ENCODE measurements around the gene SV2C. TPM values are rescaled to one million over a fixed set of nuclear protein-coding genes. Genes with fewer than 3 reads are reported as not detected.
"Not testable (repeated sequence)": the region's sequence is repeated elsewhere in the genome, so short reads cannot be mapped to it uniquely, and the experiment has no call there.

SV2C gene
- total and polyA plus RNA-seq, 2 donors (not counting 1 experiment from before 2014, with no cell fraction given), result not detected

GRCh38 chr5:76367623-76368371, 284.6 kb downstream of the SV2C start:
- H3K9ac ChIP-seq (ENCODE audit: low read length), result no peak overlapping the region
- ATAC-seq (ENCODE audit: low read depth) (no peak), DNase-seq (no peak)
- ChIA-PET POLR2A (no interaction called here), CTCF (no interaction called here)
- no peak overlapping the region for H3K4me2 ChIP-seq (replicated peaks; ENCODE audit: low read depth, low read length, poor library complexity, severe bottlenecking)
- no peaks in the 10 kb centered on the region for H3K27me3 ChIP-seq (replicated peaks in 1 of 4; ENCODE audit: control extremely low read depth in 1 of 4, control insufficient read depth in 3 of 4, insufficient read depth in 4 of 4, low read length in 3 of 4)
- no peaks in the 10 kb centered on the region for H3K36me3 ChIP-seq (replicated peaks in 1 of 2; ENCODE audit: control extremely low read depth in 1 of 2, control insufficient read depth in 1 of 2, extremely low read depth in 1 of 2, insufficient read depth in 2 of 2, low read length in 1 of 2)
- H3K9me3 Mint-ChIP-seq (ENCODE audit: insufficient read depth), result no peaks in the 10 kb centered on the region
- no peaks in the 10 kb centered on the region for H3K4me1 Mint-ChIP-seq
- H3K27ac Mint-ChIP-seq, result no peak overlapping the region
- no peaks in the 10 kb centered on the region for H3K79me2 ChIP-seq (ENCODE audit: control insufficient read depth, insufficient read depth, low read length)
- no peaks in the 10 kb centered on the region for H3K4me1 ChIP-seq (ENCODE audit: control insufficient read depth in 2 of 2, insufficient read depth in 2 of 2, low read length in 2 of 2)
- H3K27me3 Mint-ChIP-seq, result peaks cover 11% of the 10 kb centered on the region
- no peaks in the 10 kb centered on the region for H3K9me3 ChIP-seq (ENCODE audit: control extremely low read depth in 1 of 3, control insufficient read depth in 2 of 3, insufficient read depth in 1 of 3, low read length in 2 of 3)
- TF ChIP-seq CTCF (IDR thresholded peaks at IDR 0.05) (no peak), EZH2 (IDR thresholded peaks at IDR 0.05; ENCODE audit: borderline replicate concordance, insufficient read depth, low read depth, low read length, poor library complexity, severe bottlenecking) (no peak)
- 100% methylated on average over 2 of the region's 6 CpGs for WGBS (ENCODE audit: insufficient coverage)
- no peak overlapping the region for H2AFZ ChIP-seq (ENCODE audit: insufficient read depth, low read depth, low read length, poor library complexity, severe bottlenecking)
- H3K4me3 ChIP-seq (ENCODE audit: control extremely low read depth in 1 of 5, extremely low read depth in 1 of 5, insufficient read depth in 1 of 5, low read depth in 2 of 5, low read length in 4 of 5), result no peak overlapping the region
- intact Hi-C loops (cut with micrococcal nuclease), result no loop called here
- H3K27ac ChIP-seq (ENCODE audit: low read length in 2 of 2), result no peak overlapping the region
- H3K4me3 Mint-ChIP-seq, result no peak overlapping the region
- H4K20me1 ChIP-seq (ENCODE audit: control insufficient read depth, insufficient read depth, low read length, poor library complexity, severe bottlenecking), result no peaks in the 10 kb centered on the region

- intact Hi-C loops (cut with micrococcal nuclease), result no loop called here
- H2AFZ ChIP-seq (ENCODE audit: insufficient read depth, low read depth, low read length, poor library complexity, severe bottlenecking), result no peak overlapping the region
- no peaks in the 10 kb centered on the region for H4K20me1 ChIP-seq (ENCODE audit: control insufficient read depth, insufficient read depth, low read length, poor library complexity, severe bottlenecking)
- no peaks in the 10 kb centered on the region for H3K4me1 Mint-ChIP-seq
- peaks cover 8% of the 10 kb centered on the region for H3K27me3 Mint-ChIP-seq
- no peak for TF ChIP-seq CTCF (IDR thresholded peaks at IDR 0.05)
- no peak for TF ChIP-seq EZH2 (IDR thresholded peaks at IDR 0.05; ENCODE audit: borderline replicate concordance, insufficient read depth, low read depth, low read length, poor library complexity, severe bottlenecking)
- no peaks in the 10 kb centered on the region for H3K9me3 Mint-ChIP-seq (ENCODE audit: insufficient read depth)
- POLR2A ChIA-PET, result no interaction called here
- no peak for ATAC-seq (ENCODE audit: low read depth)
- H3K4me3 ChIP-seq (ENCODE audit: control extremely low read depth in 1 of 5, extremely low read depth in 1 of 5, insufficient read depth in 1 of 5, low read depth in 2 of 5, low read length in 4 of 5), result no peak overlapping the region
- H3K79me2 ChIP-seq (ENCODE audit: control insufficient read depth, insufficient read depth, low read length), result no peaks in the 10 kb centered on the region
- no peak overlapping the region for H3K4me3 Mint-ChIP-seq
- H3K4me2 ChIP-seq (replicated peaks; ENCODE audit: low read depth, low read length, poor library complexity, severe bottlenecking), result no peak overlapping the region
- H3K9me3 ChIP-seq (ENCODE audit: control extremely low read depth in 1 of 3, control insufficient read depth in 2 of 3, insufficient read depth in 1 of 3, low read length in 2 of 3), result no peaks in the 10 kb centered on the region
- no peaks in the 10 kb centered on the region for H3K4me1 ChIP-seq (ENCODE audit: control insufficient read depth in 2 of 2, insufficient read depth in 2 of 2, low read length in 2 of 2)
- H3K27ac ChIP-seq (ENCODE audit: low read length in 2 of 2), result no peak overlapping the region
- CTCF ChIA-PET, result no interaction called here
- H3K36me3 ChIP-seq (replicated peaks in 1 of 2; ENCODE audit: control extremely low read depth in 1 of 2, control insufficient read depth in 1 of 2, extremely low read depth in 1 of 2, insufficient read depth in 2 of 2, low read length in 1 of 2), result no peaks in the 10 kb centered on the region
- no CpG with 5 or more reads among the region's 1 CpG for WGBS (ENCODE audit: insufficient coverage)
- H3K9ac ChIP-seq (ENCODE audit: low read length), result no peak overlapping the region
- DNase-seq, result no peak
- H3K27me3 ChIP-seq (replicated peaks in 1 of 4; ENCODE audit: control extremely low read depth in 1 of 4, control insufficient read depth in 3 of 4, insufficient read depth in 4 of 4, low read length in 3 of 4), result no peaks in the 10 kb centered on the region
- H3K27ac Mint-ChIP-seq, result no peak overlapping the region
Observed at GRCh38 chr5:76368941-76369340, 285.8 kb downstream of the SV2C start.

GRCh38 chr5:76369668-76370067, 286.5 kb downstream of the SV2C start:
- DNase-seq; CTCF ChIA-PET; H2AFZ ChIP-seq (ENCODE audit: insufficient read depth, low read depth, low read length, poor library complexity, severe bottlenecking); H3K4me2 ChIP-seq (replicated peaks; ENCODE audit: low read depth, low read length, poor library complexity, severe bottlenecking); H3K4me1 ChIP-seq (ENCODE audit: control insufficient read depth in 2 of 2, insufficient read depth in 2 of 2, low read length in 2 of 2); H3K27me3 Mint-ChIP-seq; H4K20me1 ChIP-seq (ENCODE audit: control insufficient read depth, insufficient read depth, low read length, poor library complexity, severe bottlenecking); ATAC-seq (ENCODE audit: low read depth); H3K9ac ChIP-seq (ENCODE audit: low read length); H3K4me3 ChIP-seq (ENCODE audit: control extremely low read depth in 1 of 5, extremely low read depth in 1 of 5, insufficient read depth in 1 of 5, low read depth in 2 of 5, low read length in 4 of 5); H3K79me2 ChIP-seq (ENCODE audit: control insufficient read depth, insufficient read depth, low read length); H3K9me3 Mint-ChIP-seq (ENCODE audit: insufficient read depth); H3K27ac ChIP-seq (ENCODE audit: low read length in 2 of 2); H3K9me3 ChIP-seq (ENCODE audit: control extremely low read depth in 1 of 3, control insufficient read depth in 2 of 3, insufficient read depth in 1 of 3, low read length in 2 of 3); H3K4me1 Mint-ChIP-seq; intact Hi-C loops (cut with micrococcal nuclease); H3K27ac Mint-ChIP-seq; H3K36me3 ChIP-seq (replicated peaks in 1 of 2; ENCODE audit: control extremely low read depth in 1 of 2, control insufficient read depth in 1 of 2, extremely low read depth in 1 of 2, insufficient read depth in 2 of 2, low read length in 1 of 2); H3K27me3 ChIP-seq (replicated peaks in 1 of 4; ENCODE audit: control extremely low read depth in 1 of 4, control insufficient read depth in 3 of 4, insufficient read depth in 4 of 4, low read length in 3 of 4); H3K4me3 Mint-ChIP-seq; POLR2A ChIA-PET: not testable (repeated sequence)
- 100% methylated on average over 1 of the region's 8 CpGs for WGBS (ENCODE audit: insufficient coverage)
